ENCODE data around the gene OR5AU1. TPM values are rescaled to one million over a fixed set of nuclear protein-coding genes. Genes with fewer than 3 reads are reported as not detected.

OR5AU1 gene
- total RNA-seq, 1 experiment from 2014 or later, result not detected

DNA sequence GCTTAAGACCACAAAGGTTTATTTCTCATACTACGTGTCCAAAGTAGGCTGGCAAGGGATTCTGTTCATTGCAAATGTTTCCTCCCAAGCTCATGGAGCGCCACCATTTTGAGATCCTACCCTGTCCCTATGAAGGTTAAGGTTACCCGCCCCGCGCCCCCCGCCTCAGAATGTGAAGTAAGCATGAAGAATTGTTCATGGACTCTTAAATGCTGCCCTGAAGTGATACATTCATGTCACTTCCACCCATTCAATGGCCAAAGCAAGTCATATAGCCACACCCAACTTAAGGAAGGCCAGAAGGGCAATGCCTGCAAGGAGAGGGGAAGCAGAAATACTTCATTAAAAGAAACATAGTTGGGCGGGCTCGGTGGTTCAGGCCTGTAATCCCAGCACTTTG lies 50.8 kb downstream of the OR5AU1 start:
- POLR2A ChIA-PET, result interaction anchor here (0.6 to 5.2 kb wide), 13 partner anchors 10 to 421 kb away, joined by 3 to 44 read pairs (median 11); partner anchors contain the start of genes ARHGEF40, RNASE4 and RNASE7
- BruUV-seq (replicated peaks), result no TSS peak
- H3K4me3 Mint-ChIP-seq (ENCODE audit: unreplicated experiment), result peak overlapping the region; percentile 84

More for the DNA sequence above, 50.8 kb downstream of the OR5AU1 start:
- no peaks in the 10 kb centered on the region for H3K9me3 Mint-ChIP-seq (ENCODE audit: unreplicated experiment)
- intact Hi-C loops (cut with micrococcal nuclease), result loop anchor here (5.0 kb wide), 1 partner anchor 248 kb away; no protein-coding TSS in a partner anchor
- no peak for DNase-seq (ENCODE audit: unreplicated experiment)
- CTCF ChIA-PET, result interaction anchor here (0.6 to 10.5 kb wide), 31 partner anchors 11 to 643 kb away, joined by 3 to 248 read pairs (median 9); partner anchors contain the start of genes ARHGEF40, PIP4P1, RNASE4 and RNASE7
- no peaks in the 10 kb centered on the region for H3K27me3 Mint-ChIP-seq (ENCODE audit: insufficient read depth, unreplicated experiment)
- TF ChIP-seq, protein P1, sequence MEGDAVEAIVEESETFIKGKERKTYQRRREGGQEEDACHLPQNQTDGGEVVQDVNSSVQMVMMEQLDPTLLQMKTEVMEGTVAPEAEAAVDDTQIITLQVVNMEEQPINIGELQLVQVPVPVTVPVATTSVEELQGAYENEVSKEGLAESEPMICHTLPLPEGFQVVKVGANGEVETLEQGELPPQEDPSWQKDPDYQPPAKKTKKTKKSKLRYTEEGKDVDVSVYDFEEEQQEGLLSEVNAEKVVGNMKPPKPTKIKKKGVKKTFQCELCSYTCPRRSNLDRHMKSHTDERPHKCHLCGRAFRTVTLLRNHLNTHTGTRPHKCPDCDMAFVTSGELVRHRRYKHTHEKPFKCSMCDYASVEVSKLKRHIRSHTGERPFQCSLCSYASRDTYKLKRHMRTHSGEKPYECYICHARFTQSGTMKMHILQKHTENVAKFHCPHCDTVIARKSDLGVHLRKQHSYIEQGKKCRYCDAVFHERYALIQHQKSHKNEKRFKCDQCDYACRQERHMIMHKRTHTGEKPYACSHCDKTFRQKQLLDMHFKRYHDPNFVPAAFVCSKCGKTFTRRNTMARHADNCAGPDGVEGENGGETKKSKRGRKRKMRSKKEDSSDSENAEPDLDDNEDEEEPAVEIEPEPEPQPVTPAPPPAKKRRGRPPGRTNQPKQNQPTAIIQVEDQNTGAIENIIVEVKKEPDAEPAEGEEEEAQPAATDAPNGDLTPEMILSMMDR (IDR thresholded peaks at IDR 0.05; ENCODE audit: unreplicated experiment), result no peak
- H3K36me3 Mint-ChIP-seq (ENCODE audit: insufficient read depth, unreplicated experiment), result no peaks in the 10 kb centered on the region
- peaks cover 48% of the 10 kb centered on the region for H3K4me1 Mint-ChIP-seq (ENCODE audit: insufficient read depth, unreplicated experiment)
- peak overlapping the region; percentile 67 for H3K27ac Mint-ChIP-seq (ENCODE audit: low read depth, unreplicated experiment)

Other genes with a start within 250 kb of the OR5AU1 start
- not detected in 2 replicates for gene RNASE2, start 200.6 kb downstream of the OR5AU1 start, total RNA-seq (2022)
- gene METTL17, start 166.1 kb downstream of the OR5AU1 start, total RNA-seq (2022), result 62.4 and 70.2 TPM in 2 replicates
- gene SLC39A2, start 156.8 kb downstream of the OR5AU1 start, total RNA-seq (2022), result not detected in 2 replicates
- 0.81 and 0.82 TPM in 2 replicates for gene NDRG2, start 131.0 kb downstream of the OR5AU1 start, total RNA-seq (2022)
- not detected in 2 replicates for gene TPPP2, start 125.8 kb downstream of the OR5AU1 start, total RNA-seq (2022)
- not detected in 2 replicates for gene RNASE13, start 121.3 kb downstream of the OR5AU1 start, total RNA-seq (2022)
- gene RNASE7, start 113.7 kb downstream of the OR5AU1 start, total RNA-seq (2022), result 10.9 and 11.8 TPM in 2 replicates
- gene RNASE8, start 98.2 kb downstream of the OR5AU1 start, total RNA-seq (2022), result not detected in 2 replicates
- gene ARHGEF40, start 85.8 kb downstream of the OR5AU1 start, total RNA-seq (2022), result 3.6 and 6.7 TPM in 2 replicates
- gene ZNF219, start 57.4 kb downstream of the OR5AU1 start, total RNA-seq (2022), result 18.4 and 33.8 TPM in 2 replicates
- gene TMEM253, start 55.0 kb downstream of the OR5AU1 start, total RNA-seq (2022), result 0.59 and 1.6 TPM in 2 replicates
- 882 and 1,027 TPM in 2 replicates for gene HNRNPC, start 113.4 kb upstream of the OR5AU1 start, total RNA-seq (2022)
- not detected in 2 replicates for gene RPGRIP1, start 124.0 kb upstream of the OR5AU1 start, total RNA-seq (2022)
- gene SUPT16H, start 228.0 kb upstream of the OR5AU1 start, total RNA-seq (2022), result 97.0 and 98.3 TPM in 2 replicates